Stimulated activated CD8-positive, alpha-beta memory T cell treated with anti-CD3 and anti-CD28 coated beads, Interleukin-4, amount 100 ng/mL, for 1 hour (primary cell): Measurements from ENCODE around the gene CAB39L.
"Not testable (repeated sequence)": the region's sequence is repeated elsewhere in the genome, so short reads cannot be mapped to it uniquely, and the experiment has no call there.

ENCODE experiments used
- DNase-seq, 2 donors: peaks; one replicate each; pipeline ENCODE4 v3.0.0-alpha.2; 2020; ENCODE audit warnings: low read depth in 2 of 2, low spot score in 1 of 2

Gene CAB39L

DNA sequence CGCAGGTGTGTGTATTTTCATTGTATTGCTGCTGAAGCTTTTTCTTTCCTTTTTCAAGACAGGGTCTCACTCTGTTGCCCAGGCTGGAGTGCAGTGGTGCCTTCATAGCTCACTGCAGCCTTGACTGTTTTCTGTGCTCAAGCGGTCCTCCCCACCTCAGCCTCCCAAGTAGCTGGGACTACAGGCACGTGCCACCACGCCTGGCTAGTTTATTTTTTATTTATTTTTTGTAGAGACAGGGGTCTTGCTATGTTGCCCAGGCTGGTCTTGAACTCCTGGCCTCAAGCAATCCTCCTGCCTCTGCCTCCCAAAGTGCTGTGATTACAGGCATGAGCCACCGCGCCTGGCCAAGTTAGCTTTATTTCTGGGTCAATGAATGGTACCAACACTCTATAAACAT lies 149.1 kb downstream of the CAB39L start:
- DNase-seq, result not testable (repeated sequence)

DNA sequence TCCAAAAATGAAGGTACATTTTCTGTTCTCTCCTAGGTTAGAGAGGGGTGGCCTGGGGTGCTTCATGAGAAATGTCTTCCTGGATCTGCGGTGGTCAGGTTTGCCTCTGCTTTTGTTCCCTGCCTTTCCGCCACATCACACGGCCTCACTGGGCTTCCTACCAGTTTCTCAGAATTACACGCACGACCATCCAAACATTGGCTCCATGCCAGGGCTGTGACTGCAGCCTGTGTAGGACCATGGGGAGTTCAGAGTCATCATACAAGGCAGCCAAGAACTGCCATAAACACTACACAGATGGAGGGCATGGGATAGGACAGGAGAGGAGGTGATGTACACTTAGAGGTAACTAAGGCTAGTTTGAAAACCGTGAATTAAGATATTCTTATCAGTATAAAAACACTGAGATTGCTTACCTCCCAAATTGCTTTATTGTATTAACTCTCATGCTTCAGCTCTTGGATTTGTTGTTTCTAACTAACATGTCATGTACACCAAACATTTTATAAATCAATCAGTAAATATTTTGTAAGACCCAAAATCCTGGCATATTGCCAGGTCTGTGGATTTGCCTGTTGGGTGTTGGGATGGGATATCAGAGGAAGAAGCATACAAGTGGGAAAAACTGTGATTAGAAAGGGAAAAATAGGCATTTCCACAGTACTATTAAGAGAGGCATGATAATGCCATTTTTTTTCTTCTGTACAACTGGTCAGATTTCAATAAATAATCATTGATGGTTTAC lies 150.9 kb downstream of the CAB39L start:
- no peak for DNase-seq

DNA sequence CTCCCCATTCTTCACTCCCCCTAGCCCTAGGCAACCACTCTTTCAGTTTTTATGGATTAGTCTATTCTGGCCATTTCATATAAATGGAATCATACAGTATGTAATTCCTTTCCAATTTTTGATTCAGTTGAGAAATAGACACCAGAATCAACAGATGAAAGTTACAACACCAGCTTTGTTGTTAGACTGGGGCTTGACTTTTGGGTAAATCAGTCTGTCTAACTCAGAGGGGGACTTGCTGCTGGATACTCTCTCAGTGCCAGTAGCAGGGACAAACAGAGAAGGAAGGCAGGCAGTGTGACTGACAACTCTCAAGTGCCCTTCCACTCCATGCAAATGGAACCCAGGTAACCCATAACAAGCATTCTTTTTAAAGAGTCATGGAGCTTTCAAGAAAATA lies 155.4 kb downstream of the CAB39L start:
- DNase-seq, result no peak

DNA sequence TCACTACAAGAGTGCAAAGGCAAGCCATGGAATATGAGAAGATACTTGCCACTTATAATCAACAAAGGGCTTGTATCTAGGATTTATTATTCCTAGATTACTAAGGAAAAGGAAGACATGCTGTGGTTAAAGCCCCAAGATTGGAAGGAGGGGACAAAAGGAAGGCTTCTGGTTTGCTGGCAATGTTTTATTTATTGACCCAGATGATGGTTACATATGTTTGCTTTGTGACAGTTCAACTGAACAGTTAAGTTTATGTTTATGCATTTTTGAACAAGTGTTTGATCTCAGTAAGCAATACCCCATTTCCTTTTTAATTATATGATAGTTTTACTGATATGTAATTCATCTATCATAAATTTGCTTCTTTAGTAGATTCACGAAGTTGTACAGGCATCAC lies 155.9 kb downstream of the CAB39L start:
- no peak for DNase-seq

DNA sequence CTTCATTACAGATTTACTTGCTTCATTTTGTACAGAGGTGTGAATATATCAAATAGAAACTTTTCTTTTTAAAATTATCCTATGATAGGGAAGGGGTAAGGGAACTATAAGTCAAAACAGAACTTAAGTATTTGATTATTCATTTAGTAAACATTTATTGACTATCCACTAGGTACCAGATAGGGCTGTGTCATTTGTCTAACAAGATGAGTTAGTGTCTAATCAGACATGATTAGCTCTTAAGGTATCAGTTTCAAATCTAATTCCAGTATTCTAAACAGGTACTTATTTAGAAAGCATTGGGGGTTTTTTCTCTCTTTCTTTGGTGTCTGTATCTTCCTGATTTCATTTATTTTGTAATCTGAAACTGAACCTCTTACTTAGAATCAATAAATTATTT lies 164.0 kb downstream of the CAB39L start:
- DNase-seq, result no peak

DNA sequence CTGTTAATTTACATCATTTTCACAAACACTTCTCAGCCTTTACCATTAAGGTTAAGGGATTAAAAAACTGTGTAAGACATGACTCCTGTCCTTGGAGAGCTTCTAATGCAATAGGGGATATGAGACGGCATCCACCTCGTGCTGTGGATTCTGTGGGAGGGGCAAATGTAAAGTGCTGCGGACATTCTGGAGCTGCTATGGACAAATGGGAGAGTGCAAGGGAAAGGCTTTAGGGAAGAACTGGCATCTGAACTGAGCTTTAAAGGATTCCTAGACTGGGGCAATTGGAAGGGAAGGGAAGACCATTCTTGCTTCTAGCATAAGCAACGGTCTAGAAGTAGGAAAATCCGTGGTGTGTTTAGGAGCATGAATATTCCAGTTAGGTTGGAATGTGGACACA lies 164.8 kb downstream of the CAB39L start:
- DNase-seq, result no peak

DNA sequence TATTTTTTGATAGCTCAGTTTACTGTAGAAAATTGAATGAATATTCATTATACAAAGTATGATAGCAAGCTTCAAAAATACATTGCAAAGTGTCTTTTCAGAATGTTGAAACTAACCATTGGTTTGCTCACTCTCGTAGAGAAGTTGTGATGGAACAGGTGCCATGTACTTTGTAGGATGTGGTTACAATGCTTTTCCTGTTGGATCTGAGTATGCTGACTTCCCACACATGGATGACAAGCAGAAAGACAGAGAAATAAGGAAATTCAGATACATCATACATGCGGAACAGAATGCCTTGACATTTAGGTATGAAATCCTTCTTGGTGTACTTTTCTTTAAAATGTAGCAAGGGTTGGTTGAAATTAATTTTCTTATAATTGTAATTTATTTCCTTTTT lies 165.7 kb downstream of the CAB39L start:
- DNase-seq, result no peak

DNA sequence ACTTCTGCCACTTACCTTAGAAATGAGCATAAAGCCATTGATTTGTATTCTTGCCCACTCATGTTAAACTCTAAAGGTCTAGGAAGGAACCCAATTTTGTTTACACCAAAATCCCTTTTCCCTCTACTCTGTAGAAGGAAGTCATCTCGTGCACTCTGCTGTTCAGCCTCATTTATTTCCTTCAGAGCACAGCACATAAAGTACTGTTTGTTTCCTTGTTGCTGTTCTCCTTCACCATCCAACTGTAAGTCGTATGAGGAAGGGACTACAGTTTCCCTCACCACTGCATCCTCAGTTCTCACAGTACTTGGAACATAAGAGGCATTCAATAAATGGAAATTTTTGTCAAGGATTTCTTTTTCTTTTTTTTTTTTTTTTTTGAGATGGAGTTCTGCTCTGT lies 171.6 kb downstream of the CAB39L start:
- no peak for DNase-seq

DNA sequence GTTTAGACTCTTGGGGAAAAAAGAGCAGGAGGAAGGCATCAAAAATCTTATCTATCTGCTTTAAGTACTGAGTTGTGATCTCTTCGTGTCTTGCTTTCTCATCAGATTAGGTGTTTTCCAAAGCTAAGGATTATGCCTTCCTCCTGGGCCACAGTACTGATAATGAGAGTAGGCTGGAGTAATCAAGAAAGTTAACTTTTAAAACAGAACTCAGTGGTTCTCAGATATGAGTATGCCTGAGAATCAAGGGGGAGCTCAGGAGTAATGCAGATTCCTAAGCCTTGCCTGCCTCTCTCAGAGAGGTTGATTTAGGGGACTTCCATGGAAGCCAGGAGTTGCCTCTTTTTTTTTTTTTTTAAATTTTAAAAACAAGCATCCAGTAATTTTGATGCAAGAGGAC lies 172.6 kb downstream of the CAB39L start:
- DNase-seq, result no peak

DNA sequence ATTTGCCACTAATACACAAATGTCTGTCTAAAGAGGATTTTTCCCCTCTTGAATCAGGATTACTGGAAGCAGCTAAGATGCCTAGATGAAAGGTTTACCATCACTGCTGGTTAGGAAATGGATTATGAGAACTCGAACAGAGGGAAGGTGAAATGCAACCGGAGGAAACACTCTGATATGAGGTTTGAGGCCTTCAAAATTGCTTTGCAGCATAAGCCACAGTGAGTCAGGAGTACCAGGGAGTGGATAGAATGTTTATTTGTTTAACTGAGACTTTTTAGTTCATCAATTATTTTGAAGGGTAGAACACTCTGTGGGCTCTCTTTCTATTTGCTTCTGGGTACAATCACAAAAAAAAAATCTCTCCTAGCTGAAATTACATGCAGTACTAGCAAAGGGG lies 178.0 kb downstream of the CAB39L start:
- DNase-seq, result no peak

DNA sequence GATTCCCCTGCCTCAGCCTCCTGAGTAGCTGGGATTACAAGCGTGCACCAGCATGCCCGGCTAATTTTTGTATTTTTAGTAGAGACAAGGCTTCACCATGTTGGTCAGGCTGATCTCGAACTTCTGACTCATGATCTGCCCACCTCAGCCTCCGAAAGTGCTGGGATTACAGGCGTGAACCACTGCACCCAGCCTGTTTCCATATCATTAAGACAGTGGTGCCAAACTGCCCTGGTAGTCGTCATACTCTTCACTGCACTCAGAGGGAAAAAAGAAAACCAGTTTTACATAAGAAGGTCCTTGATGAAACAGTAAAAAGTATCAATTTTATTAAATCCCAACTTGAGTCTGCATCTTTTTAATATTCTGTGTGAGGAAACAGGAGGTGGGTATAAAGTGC lies 181.2 kb downstream of the CAB39L start:
- no peak for DNase-seq

DNA sequence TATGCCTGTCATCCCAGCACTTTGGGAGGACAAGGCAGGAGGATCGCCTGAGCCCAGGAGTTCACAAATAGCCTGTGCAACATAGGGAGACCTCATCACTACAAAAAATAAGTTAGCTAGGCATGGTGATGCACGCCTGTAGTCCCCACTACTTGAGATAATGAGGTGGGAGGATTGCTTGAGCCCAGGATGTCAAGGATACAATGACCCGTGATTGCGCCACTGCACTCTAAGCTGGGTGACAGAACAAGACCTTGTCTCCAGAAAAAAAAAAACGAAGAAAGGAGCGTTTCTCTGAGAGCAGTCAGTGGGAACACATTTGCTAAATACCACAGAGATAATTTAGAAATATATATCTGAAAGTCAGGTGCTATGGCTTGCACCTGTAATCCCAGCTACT lies 184.3 kb downstream of the CAB39L start:
- no peak for DNase-seq
